CD14-positive monocyte (primary cell): ENCODE data around the gene CAPN1. TPM values are rescaled to one million over a fixed set of nuclear protein-coding genes. Genes with fewer than 3 reads are reported as not detected.

Experiments
- DNase-seq, 3 donors: peaks; one replicate each; pipeline ENCODE4 v3.0.0-alpha.2; 2011 to 2022
- H2AFZ ChIP-seq: 2 replicates; pipeline ENCODE4 v1.6.0; 2012; ENCODE audit warnings: mild to moderate bottlenecking, low read depth, low read length, inconsistent platforms; ENCODE audit not compliant: insufficient read depth, poor library complexity, severe bottlenecking
- H3K27ac ChIP-seq, 2 donors: 1 replicate in 1 of 2; 2 replicates in 1 of 2; pipeline ENCODE4 v1.5.1; 2012 to 2013; ENCODE audit warnings: low read length in 2 of 2, control low read depth in 1 of 2, inconsistent platforms in 1 of 2, low read depth in 1 of 2, mild to moderate bottlenecking in 1 of 2
- H3K27me3 ChIP-seq, 2 donors: one replicate each; pipeline versions ENCODE4 v1.6.0 to v1.6.1; 2011 to 2013; ENCODE audit warnings: low read length in 2 of 2; ENCODE audit not compliant: control insufficient read depth in 2 of 2, insufficient read depth in 2 of 2
- H3K36me3 ChIP-seq, 2 donors: replicated peaks in 1 of 2; 1 replicate in 1 of 2; 2 replicates in 1 of 2; pipeline versions ENCODE4 v1.5.1 to v1.6.1; 2012 to 2013; ENCODE audit warnings: low read length in 2 of 2, control low read depth in 1 of 2, inconsistent platforms in 1 of 2, mild to moderate bottlenecking in 1 of 2; ENCODE audit not compliant: insufficient read depth in 2 of 2, control insufficient read depth in 1 of 2
- H3K4me1 ChIP-seq, 2 donors: 1 replicate in 1 of 2; 2 replicates in 1 of 2; pipeline versions ENCODE4 v1.5.1 to v1.6.1; 2012 to 2013; ENCODE audit warnings: low read length in 2 of 2, control low read depth in 1 of 2, inconsistent platforms in 1 of 2, mild to moderate bottlenecking in 1 of 2, moderate library complexity in 1 of 2; ENCODE audit not compliant: insufficient read depth in 2 of 2, control insufficient read depth in 1 of 2
- H3K4me2 ChIP-seq: replicated peaks from 2 replicates; pipeline ENCODE3; 2012; ENCODE audit warnings: low read length, moderate library complexity, mild to moderate bottlenecking; ENCODE audit not compliant: poor library complexity, severe bottlenecking; ENCODE audit errors: extremely low read depth
- H3K4me3 ChIP-seq, 3 experiments: fragments of 200-600 bp in 1 of 3; sonication (generic) in 1 of 3; replicated peaks in 1 of 3; 1 replicate in 2 of 3; 2 replicates in 1 of 3; pipeline ENCODE4 v1.5.1; 2011 to 2013; ENCODE audit warnings: low read length in 3 of 3, mild to moderate bottlenecking in 3 of 3, control low read depth in 2 of 3, low read depth in 2 of 3, inconsistent platforms in 1 of 3, moderate library complexity in 1 of 3
- H3K79me2 ChIP-seq: 2 replicates; pipeline ENCODE4 v1.6.0; 2012; ENCODE audit warnings: mild to moderate bottlenecking, control low read depth, inconsistent platforms, low read length, moderate library complexity; ENCODE audit not compliant: insufficient read depth
- H3K9ac ChIP-seq: 2 replicates; pipeline ENCODE4 v1.6.0; 2017; ENCODE audit warnings: low read length, mild to moderate bottlenecking; ENCODE audit not compliant: insufficient read depth, poor library complexity, severe bottlenecking
- H3K9me3 ChIP-seq, 2 donors: replicated peaks in 1 of 2; 1 replicate in 1 of 2; 2 replicates in 1 of 2; pipeline versions ENCODE4 v1.5.1 to v1.6.1; 2012 to 2013; ENCODE audit warnings: low read length in 2 of 2, control low read depth in 1 of 2; ENCODE audit not compliant: control insufficient read depth in 1 of 2, insufficient read depth in 1 of 2
- H4K20me1 ChIP-seq: 2 replicates; pipeline ENCODE4 v1.6.0; 2012; ENCODE audit warnings: mild to moderate bottlenecking, low read length, control low read depth, moderate library complexity; ENCODE audit not compliant: insufficient read depth
- H3K27ac Mint-ChIP-seq, 7 donors: one replicate each; pipeline ENCODE4 v1.8.0; 2020; ENCODE audit warnings: mild to moderate bottlenecking in 7 of 7, mixed read lengths in 7 of 7, moderate library complexity in 6 of 7, inconsistent platforms in 2 of 7
- H3K27me3 Mint-ChIP-seq, 3 donors: one replicate each; pipeline ENCODE4 v1.8.0; 2021 to 2022; ENCODE audit warnings: low read depth in 3 of 3, mild to moderate bottlenecking in 3 of 3, mixed read lengths in 3 of 3, moderate library complexity in 3 of 3, inconsistent platforms in 1 of 3
- H3K36me3 Mint-ChIP-seq, 2 donors: one replicate each; pipeline ENCODE4 v1.8.0; 2020; ENCODE audit warnings: mixed read lengths in 2 of 2, inconsistent platforms in 1 of 2, mild to moderate bottlenecking in 1 of 2
- H3K4me1 Mint-ChIP-seq: one replicate; pipeline ENCODE4 v1.8.0; 2020; ENCODE audit warnings: mild to moderate bottlenecking, mixed read lengths
- H3K4me3 Mint-ChIP-seq, 2 donors: one replicate each; pipeline ENCODE4 v1.8.0; 2020; ENCODE audit warnings: mild to moderate bottlenecking in 2 of 2, mixed read lengths in 2 of 2, moderate library complexity in 1 of 2
- H3K9me3 Mint-ChIP-seq, 7 donors: one replicate each; pipeline ENCODE4 v1.8.0; 2020 to 2022; ENCODE audit warnings: mixed read lengths in 7 of 7, mild to moderate bottlenecking in 6 of 7, moderate library complexity in 6 of 7, inconsistent platforms in 2 of 7
- CTCF ChIP-seq: fragments of 200-600 bp; IDR thresholded peaks from one replicate; pipeline ENCODE4 v1.8.0; 2022; ENCODE audit warnings: antibody characterized with exemption, mild to moderate bottlenecking
- WGBS: methylation state at CpG from one replicate; pipeline ENCODE4 v1.1.5; 2013; ENCODE audit warnings: missing lambda C conversion rate; ENCODE audit not compliant: insufficient coverage; 5-methylcytosine and 5-hydroxymethylcytosine counted together
- intact Hi-C, 2 donors: fragments of 100-400 bp; cut with micrococcal nuclease; formaldehyde crosslinking; loops; one replicate each; pipeline versions ENCODE4 v1.15.0 to v1.15.1; 2023
- polyA plus RNA-seq, 3 donors: library from polyadenylated mRNA; depleted of rRNA in 1 of 3; unstranded in 2 of 3; stranded (reverse) in 1 of 3; fragments of 300-500 nt in 2 of 3; fragments of >200 nt in 1 of 3; fragmentation: Illumina TruSeq in 2 of 3; gene quantifications; 1 replicate in 2 of 3; 2 replicates in 1 of 3; pipeline ENCODE4 v1.2.3, GENCODE V29; 2012 to 2021

CAPN1 gene
- polyA plus RNA-seq, 3 donors: 128 to 140 (median 129) TPM

GRCh38 chr11:65207918-65208784, 26.4 kb downstream of the CAPN1 start:
- no peak overlapping the region for H3K4me3 ChIP-seq
- H3K27me3 ChIP-seq: no peaks in the 10 kb centered on the region
- 97% methylated on average over 11 of the region's 16 CpGs for WGBS
- H4K20me1 ChIP-seq: peaks cover 24% of the 10 kb centered on the region
- H3K36me3 ChIP-seq: peaks cover 73 to 90% of the 10 kb centered on the region in 2 donors
- Mint-ChIP-seq H3K27ac (peak overlapping the region in 6 of 7 donors; percentile 32 to 88 (median 52)), H3K4me1 (peaks cover 28% of the 10 kb centered on the region), H3K27me3 (no peaks in the 10 kb centered on the region), H3K36me3 (peaks cover 67 to 88% of the 10 kb centered on the region in 2 donors), H3K4me3 (no peak overlapping the region), H3K9me3 (peaks cover 0 to 3% (median 0%) of the 10 kb centered on the region in 7 donors)
- no peaks in the 10 kb centered on the region for H3K79me2 ChIP-seq
- peak overlapping the region; percentile 40 for H3K9ac ChIP-seq
- H2AFZ ChIP-seq: no peak overlapping the region
- peaks cover 14 to 22% of the 10 kb centered on the region in 2 donors for H3K4me1 ChIP-seq
- no peaks in the 10 kb centered on the region for H3K9me3 ChIP-seq
- H3K27ac ChIP-seq: peak overlapping the region; percentile 31 to 51
- TF ChIP-seq CTCF: no peak
- H3K4me2 ChIP-seq: peak overlapping the region; percentile 13
- DNase-seq: no peak
- intact Hi-C loops: loop anchor here (5.0 to 10.0 kb wide), 3 partner anchors 44 to 107 kb away; partner anchors contain the start of gene CDC42EP2 (in 1 of the 2)

- TF ChIP-seq CTCF: no peak
- H3K36me3 Mint-ChIP-seq: peaks cover 62 to 80% of the 10 kb centered on the region in 2 donors
- H3K4me1 Mint-ChIP-seq: peaks cover 37% of the 10 kb centered on the region
- Histone ChIP-seq H3K9me3 (no peaks in the 10 kb centered on the region), H3K79me2 (no peaks in the 10 kb centered on the region), H4K20me1 (peaks cover 22% of the 10 kb centered on the region), H3K27ac (peak overlapping the region; percentile 31 to 51), H3K4me1 (peaks cover 23 to 31% of the 10 kb centered on the region in 2 donors), H3K4me3 (no peak overlapping the region), H3K4me2 (peak overlapping the region; percentile 13), H2AFZ (no peak overlapping the region), H3K27me3 (no peaks in the 10 kb centered on the region), H3K9ac (peak overlapping the region; percentile 40), H3K36me3 (peaks cover 67 to 83% of the 10 kb centered on the region in 2 donors)
- H3K4me3 Mint-ChIP-seq: no peak overlapping the region
- H3K27ac Mint-ChIP-seq: peak overlapping the region in 6 of 7 donors; percentile 7 to 88 (median 58)
- intact Hi-C loops: loop anchor here (5.0 to 10.0 kb wide), 3 partner anchors 43 to 106 kb away; partner anchors contain the start of gene CDC42EP2 (in 1 of the 2)
- H3K9me3 Mint-ChIP-seq: peaks cover 0 to 3% (median 0%) of the 10 kb centered on the region in 7 donors
- H3K27me3 Mint-ChIP-seq: no peaks in the 10 kb centered on the region
- DNase-seq: peak in 1 of 3 donors; percentile 2
- WGBS: 47% methylated on average over 7 of the region's 13 CpGs
Observed at GRCh38 chr11:65208785-65209710, 27.3 kb downstream of the CAPN1 start.
